NK-92 treated with Interleukin-12 subunit alpha and Interleukin-12 subunit beta, amount 100 ng/mL, for 24 hours (cell line): Measurements from ENCODE around the gene PSMB8.

Experiments
- DNase-seq: peaks from one replicate; lab custom pipeline; 2025; lab: John Stamatoyannopoulos, UW

Gene PSMB8

DNA sequence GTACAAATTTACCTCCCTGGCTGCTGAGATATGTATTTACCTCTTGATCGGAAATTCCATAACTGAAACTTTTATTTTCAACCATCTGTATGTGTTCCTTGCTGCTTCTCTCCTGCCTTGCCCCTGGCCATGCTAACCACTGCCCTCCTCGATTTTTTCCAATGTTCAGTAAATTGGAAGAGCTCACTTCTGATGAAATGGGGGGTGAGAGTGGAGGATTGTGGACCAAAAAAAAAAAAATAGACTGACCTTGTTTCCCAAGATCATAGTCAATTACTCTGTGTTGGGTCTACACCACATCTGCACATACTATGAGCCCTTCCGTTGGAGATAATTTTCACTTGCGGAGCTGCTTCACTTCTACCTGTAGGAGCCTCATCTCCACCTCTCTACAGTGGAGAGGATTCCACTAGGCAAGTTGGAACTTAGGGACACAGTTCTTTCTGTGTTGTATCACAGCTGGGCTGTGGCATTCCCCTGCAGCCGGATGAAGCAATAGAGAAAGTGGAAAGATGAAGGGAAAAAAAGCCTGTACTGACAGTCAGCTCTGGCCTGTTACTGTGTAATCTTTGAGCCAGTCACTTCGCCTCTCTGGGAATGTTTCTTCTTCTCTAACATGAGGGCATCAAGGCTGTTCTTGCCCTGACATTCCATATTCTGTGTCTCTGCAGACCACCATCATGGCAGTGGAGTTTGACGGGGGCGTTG, 11.8 kb upstream of the PSMB8 start:
- DNase-seq: no peak

GRCh38 chr6:32854376-32855178, 10.7 kb upstream of the PSMB8 start:
- peak; percentile 54 for DNase-seq

DNA sequence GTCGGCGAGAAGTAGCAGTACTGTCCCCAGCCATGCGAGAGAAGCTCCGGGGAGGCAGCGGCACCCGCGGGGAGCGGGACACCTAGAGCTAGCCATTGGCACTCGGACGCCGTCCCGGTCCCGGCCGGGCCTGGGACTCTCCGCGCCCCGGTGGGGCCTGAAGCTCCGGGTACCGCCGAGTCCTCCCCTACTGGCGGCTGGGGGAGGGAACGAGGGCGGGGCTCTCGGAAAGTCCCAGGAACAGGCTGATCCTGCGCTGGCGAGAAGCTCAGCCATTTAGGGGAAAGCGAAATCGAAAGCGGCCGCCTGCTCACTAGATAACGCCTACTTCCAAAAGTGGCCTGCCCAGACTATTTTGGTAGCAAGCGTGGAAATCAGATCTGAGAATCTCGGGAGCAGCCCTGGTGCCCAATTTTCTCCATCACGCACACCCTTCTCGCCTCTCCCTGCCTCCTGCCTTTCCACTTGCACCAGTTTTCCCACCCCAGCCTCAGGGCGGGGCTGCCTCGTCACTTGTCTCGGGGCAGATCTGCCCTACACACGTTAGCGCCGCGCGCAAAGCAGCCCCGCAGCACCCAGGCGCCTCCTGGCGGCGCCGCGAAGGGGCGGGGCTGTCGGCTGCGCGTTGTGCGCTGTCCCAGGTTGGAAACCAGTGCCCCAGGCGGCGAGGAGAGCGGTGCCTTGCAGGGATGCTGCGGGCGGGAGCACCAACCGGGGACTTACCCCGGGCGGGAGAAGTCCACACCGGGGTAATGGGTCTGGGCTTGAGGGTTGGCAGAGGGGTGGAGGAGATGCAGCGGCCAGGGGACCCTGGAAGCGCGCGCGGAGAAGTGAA, 9.9 kb upstream of the PSMB8 start, which contains the start of the genes PSMB9 and TAP1:
Gene PSMB9, plus strand, starts transcription at position 652 of the 835 bp plus-strand sequence. Its CDS starts 38 bp downstream, at position 690.
Gene TAP1, minus strand, starts transcription at position 164 of the 835 bp plus-strand sequence. Its CDS starts 68 bp downstream, at position 96.
- DNase-seq: peak; percentile 92

GRCh38 chr6:32852844-32853540, 9.1 kb upstream of the PSMB8 start:
- DNase-seq: peak; percentile 45

DNA sequence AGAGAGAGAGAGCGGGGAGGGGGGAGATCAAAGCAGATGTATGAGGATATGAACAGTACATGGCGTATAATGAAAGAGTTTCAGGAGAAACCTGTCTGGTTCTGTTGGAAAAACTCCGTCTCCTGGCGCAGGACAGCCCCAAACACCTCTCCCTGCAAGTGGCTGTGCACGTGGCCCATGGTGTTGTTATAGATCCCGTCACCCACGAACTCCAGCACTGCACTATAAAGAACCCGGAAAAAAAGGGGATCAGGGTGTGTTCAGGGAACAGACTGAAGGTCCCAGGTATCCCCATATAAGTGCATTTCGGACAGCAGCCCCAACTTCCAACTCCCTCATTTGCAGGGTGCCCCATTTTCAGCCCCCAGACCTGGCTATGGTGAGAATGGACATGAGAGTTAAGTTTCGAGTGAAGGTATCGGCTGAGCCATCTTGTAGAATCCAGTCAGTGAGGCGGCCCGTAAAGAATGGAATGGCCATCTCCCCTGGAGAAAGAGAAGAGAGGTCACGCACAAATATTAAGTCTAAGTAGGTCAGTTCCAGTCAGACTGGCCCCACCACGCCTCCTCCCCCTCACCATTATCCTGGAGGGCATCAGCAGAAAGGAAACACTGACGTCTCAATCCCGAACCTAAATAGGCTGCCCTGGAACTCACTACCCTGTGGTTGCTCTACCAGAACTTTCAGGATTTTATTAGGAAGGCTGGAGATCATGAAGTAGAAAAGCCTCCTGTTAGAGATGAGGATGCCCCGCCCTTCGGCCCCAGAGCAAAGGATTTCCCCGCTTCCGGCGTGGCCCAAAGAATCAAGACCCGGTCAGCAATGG, 8.4 kb upstream of the PSMB8 start:
- peak; percentile 29 for DNase-seq

GRCh38 chr6:32851025-32851424, 7.2 kb upstream of the PSMB8 start:
- DNase-seq: no peak

DNA sequence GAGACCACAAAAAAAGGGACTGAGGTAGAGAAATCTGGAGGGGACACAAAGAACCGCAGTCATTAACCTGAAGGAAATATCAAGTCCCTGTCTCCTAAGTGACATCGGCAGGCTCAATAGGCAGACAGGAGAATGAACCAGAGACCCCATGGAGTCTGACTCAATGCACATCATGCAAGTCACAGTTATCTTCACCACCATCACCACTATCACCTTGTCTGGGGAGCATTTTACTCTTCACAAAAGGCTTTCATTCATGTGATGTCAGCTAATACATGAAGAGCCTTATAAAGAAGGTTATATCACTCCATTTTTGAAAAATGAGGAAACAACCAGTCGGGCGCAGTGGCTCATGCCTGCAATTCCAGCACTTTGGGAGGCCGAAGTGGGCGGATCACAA, 5.3 kb upstream of the PSMB8 start:
- no peak for DNase-seq

DNA sequence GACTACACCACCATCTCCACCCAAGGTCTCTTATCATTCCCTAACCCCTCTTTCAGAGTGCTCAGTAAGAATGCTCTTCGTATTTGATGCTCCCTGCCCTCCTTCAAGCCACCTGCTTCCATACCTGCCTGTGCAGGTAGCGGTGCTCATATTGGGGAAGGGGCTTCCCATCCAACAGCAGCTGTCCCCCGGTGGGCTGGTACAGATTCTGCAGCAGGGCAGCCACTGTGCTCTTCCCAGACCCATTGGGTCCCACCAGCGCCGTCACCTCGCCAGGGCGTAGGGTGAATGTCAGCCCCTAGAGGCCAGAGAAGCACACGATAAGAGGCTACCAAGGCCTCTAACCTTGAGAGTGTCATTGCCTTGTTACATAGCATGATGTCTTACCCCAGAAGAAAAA, 3.9 kb upstream of the PSMB8 start:
- DNase-seq: no peak

- DNase-seq: no peak
Observed at GRCh38 chr6:32847004-32847403, 3.2 kb upstream of the PSMB8 start.

DNA sequence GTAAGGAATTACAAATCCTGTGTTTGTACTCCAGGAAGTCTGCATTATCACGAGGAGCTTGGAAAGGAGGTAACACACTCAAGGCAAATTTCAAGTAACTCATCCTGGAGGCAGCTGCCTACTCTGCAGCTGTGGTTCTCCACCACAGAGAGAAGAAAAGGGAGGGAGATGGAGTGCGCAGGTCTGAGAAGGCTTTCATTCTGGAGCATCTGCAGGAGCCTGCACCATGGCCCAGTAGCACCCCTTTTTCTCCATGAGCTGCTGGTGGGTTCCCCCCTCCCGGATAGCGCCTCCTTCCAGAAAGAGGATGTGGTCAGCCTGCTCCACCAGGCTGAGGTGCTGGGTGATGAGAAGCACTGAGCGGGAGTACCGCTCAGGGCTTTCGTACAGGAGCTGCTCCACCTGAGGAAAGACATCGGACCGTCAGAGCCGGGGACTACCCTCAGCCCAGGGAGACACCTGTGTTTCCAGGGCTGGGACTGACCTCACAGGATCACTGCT, 1.6 kb upstream of the PSMB8 start:
- peak; percentile 25 for DNase-seq

- no peak for DNase-seq
Observed at GRCh38 chr6:32844839-32845383, 1.1 kb upstream of the PSMB8 start.

DNA sequence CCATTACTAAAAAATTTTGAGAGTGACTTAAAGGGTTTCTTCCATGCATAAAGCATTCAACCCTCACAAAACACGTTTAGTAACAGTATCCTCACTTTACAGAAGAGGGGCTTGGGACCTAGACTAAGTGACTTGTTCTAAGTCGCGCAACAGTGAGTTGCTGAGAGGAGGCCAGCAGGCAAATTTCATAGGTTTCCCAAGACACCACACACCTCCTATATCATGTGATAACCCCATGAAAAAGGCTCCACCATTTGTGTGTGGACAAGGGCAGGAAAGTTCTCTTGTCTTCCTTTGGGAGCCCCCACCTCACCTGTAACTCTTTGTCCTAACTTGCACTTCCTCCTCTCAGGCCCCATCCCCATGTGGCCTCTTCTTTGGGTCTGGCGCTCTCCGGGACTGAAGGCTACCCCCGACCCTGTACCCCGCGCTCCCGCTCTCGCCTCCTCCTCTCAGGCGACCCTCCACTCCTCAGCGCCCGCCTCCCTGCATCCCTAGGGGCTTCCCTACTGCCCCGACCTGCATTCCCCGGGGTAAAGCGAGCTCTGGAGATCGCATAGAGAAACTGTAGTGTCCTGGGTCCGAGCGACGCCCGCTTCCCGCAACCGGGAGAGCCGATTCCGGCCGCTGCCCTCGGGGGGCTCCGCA, 392 bp downstream of the PSMB8 start:
- DNase-seq: no peak

DNA sequence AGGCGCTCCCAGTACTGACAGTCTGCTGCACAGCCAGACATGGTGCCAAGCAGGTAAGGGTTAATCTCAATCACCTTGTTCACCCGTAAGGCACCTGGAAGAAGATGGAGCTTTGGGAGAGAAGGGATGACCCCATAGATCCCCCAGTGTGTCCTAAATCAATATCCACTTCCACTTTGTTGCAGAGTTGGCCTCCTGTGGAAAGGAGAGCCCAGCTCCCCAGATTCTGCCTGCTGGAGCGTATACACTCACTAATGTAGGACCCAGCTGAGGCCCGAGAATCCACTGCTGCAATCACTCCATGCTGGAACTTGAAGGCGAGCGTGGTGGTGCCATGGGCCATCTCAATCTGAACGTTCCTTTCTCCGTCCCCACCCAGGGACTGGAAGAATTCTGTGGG, 1.2 kb downstream of the PSMB8 start:
- no peak for DNase-seq

DNA sequence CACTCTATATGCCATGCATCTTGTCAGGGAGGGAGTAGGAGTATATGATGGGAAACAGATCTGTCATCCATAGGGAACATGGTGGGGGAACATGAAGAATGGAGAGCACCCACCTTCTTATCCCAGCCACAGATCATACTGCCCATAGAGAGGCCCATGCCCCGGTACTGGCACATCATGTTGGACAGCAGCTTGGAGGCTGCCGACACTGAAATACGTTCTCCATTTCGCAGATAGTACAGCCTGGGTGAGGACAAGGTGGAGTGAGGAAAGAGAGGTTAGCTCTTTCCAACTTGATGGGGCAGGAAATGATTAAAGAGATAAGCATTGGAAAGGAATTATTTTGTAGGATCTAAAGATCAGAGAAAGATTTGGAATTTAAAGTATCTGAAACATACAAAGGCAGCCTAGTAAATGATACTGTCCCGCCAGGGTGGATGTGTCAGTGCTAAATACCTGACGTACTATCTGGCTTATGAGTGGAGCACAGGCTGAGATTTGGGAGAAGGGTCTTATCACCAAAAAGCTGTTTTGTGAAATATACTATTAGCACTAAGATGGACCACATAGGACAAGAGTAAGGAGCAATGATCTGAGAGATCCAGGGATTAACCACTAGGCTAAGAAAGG, 1.7 kb downstream of the PSMB8 start:
- DNase-seq: no peak

GRCh38 chr6:32840604-32841246, 3.1 kb downstream of the PSMB8 start:
- no peak for DNase-seq

- DNase-seq: no peak
Observed at GRCh38 chr6:32839356-32839755, 4.5 kb downstream of the PSMB8 start.

DNA sequence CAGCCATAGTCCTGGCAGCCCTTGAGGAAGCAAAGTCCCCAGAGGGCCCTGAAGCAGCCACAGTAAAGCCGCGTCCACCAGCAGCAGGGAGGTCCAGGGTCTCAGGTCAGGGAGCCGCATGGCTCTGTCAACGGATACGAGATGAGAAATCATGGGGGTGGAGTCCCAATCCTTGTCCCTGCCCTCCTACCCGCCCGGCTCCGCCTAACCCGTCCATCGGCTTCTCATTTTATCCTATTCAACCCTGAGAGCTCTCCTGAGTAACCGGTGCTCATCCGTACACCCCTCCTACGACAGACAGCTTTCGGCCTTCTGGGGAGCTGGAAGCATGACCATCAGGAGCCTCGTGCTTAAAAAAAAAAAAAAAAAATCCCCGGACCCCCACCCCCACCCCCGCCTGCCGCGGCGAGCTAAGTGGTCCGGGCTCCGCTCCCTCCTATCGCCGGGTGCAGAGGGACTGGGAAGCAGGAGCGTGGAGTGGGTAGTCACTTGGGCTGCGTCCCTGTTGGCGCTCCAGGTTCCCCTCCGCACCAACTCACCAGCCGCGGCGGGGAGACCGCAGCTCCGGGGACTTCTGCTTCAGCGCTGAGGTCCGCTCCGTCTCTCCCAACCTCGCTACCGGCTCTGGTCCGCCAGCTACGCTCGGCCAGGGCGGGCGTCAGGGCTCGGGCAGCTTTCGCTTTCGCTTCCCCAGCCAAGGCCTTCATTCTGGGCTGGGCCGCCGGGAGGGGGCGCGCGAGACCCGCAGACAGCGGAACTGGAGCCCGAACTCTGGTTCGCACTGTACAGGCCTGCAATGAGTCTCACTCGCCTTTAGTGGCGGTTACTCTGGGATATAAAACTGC, 5.5 kb downstream of the PSMB8 start, which contains the start of gene TAP2:
Gene TAP2, minus strand, starts transcription at position 626 of the 845 bp plus-strand sequence. Its CDS starts 506 bp downstream, at position 120.
- peak; percentile 91 for DNase-seq

- no peak for DNase-seq
Observed at GRCh38 chr6:32837651-32838113, 6.2 kb downstream of the PSMB8 start.
